ENCODE data around the gene TMEM196. TPM values are rescaled to one million over a fixed set of nuclear protein-coding genes. Genes with fewer than 3 reads are reported as not detected.

The TMEM196 gene
- total and polyA plus RNA-seq, 9 of the 15 experiments (the other 6 are each of a cell fraction or from before 2014, with no cell fraction given): not detected

- TF ChIP-seq PREB (CRISPR knock-in tag; IDR thresholded peaks at IDR 0.05): no peak
- TF ChIP-seq ZBED1 (IDR thresholded peaks at IDR 0.05): 0 out of 2 replicates have a peak, but pooled peaks have one; percentile 45
- TF ChIP-seq ZC3H8 (IDR thresholded peaks at IDR 0.05): no peak
- TF ChIP-seq THRB (CRISPR knock-in tag; conservative IDR thresholded peaks at IDR 0.05): no peak
- peak; percentile 53 for TF ChIP-seq SMAD1 (IDR thresholded peaks at IDR 0.05; ENCODE audit: low read depth, low read length, partially characterized antibody)
- peak; percentile 72; the same call in 1 of the 2 replicates for TF ChIP-seq CBX5 (IDR thresholded peaks at IDR 0.05; ENCODE audit: borderline replicate concordance, low read depth)
- no peak for TF ChIP-seq TRIM24 (IDR thresholded peaks at IDR 0.05)
- TF ChIP-seq FOXK2 (conservative IDR thresholded peaks at IDR 0.05 in 1 of 2, IDR thresholded peaks at IDR 0.05 in 1 of 2; ENCODE audit: low read depth in 2 of 2): peak; percentile 58 to 81; a peak in 3 of 4 replicates
- peak in 1 of 2 experiments; percentile 98; a peak in 2 of 3 replicates for TF ChIP-seq CBX3 (IDR thresholded peaks at IDR 0.05; ENCODE audit: borderline replicate concordance in 1 of 2, low read length in 2 of 2)
- no peak for TF ChIP-seq NFATC3 (IDR thresholded peaks at IDR 0.05)
- TF ChIP-seq CEBPB (tag; IDR thresholded peaks at IDR 0.05): no peak
- TF ChIP-seq ADNP (tag; IDR thresholded peaks at IDR 0.05): no peak
- TF ChIP-seq E2F6 (IDR thresholded peaks at IDR 0.05; ENCODE audit: borderline replicate concordance in 1 of 2, extremely low read depth in 1 of 2, insufficient read depth in 1 of 2, insufficient read length in 1 of 2, low read depth in 1 of 2, low read length in 1 of 2, poor library complexity in 1 of 2, severe bottlenecking in 1 of 2): peak; percentile 85 to 94
- TF ChIP-seq CXXC5 (CRISPR knock-in tag; IDR thresholded peaks at IDR 0.05): peak; percentile 42; the same call in 1 of the 2 replicates
- TF ChIP-seq MTA3 (IDR thresholded peaks at IDR 0.05; ENCODE audit: borderline replicate concordance): peak; percentile 43; the same call in 1 of the 2 replicates
- peak; percentile 87 for TF ChIP-seq TAF1 (IDR thresholded peaks at IDR 0.05; ENCODE audit: control insufficient read depth, extremely low read depth, insufficient read depth, low read length, severe bottlenecking)
- TF ChIP-seq BMI1 (IDR thresholded peaks at IDR 0.05; ENCODE audit: low read length): peak; percentile 31; the same call in 1 of the 2 replicates
- no peak for TF ChIP-seq SMAD3 (CRISPR knock-in tag; conservative IDR thresholded peaks at IDR 0.05)
- no peak for TF ChIP-seq MLLT1 (IDR thresholded peaks at IDR 0.05)
- peak; percentile 89 for TF ChIP-seq NBN (IDR thresholded peaks at IDR 0.05; ENCODE audit: low read depth)
- TF ChIP-seq MCM5 (IDR thresholded peaks at IDR 0.05; ENCODE audit: low read depth): no peak
- 0 out of 2 replicates have a peak, but pooled peaks have one; percentile 19 for TF ChIP-seq ZNF232 (CRISPR knock-in tag; IDR thresholded peaks at IDR 0.05)
- 0 out of 2 replicates have a peak, but pooled peaks have one; percentile 19 for TF ChIP-seq ETV5 (CRISPR knock-in tag; IDR thresholded peaks at IDR 0.05; ENCODE audit: low read depth)
- TF ChIP-seq DIDO1 (tag; IDR thresholded peaks at IDR 0.05; ENCODE audit: low read depth): peak; percentile 80; the same call in 1 of the 2 replicates
Measured at GRCh38 chr7:19708397-19709248, 64.8 kb downstream of the TMEM196 start, which contains the start of gene POLR1F (continued).

Data from K562 (cell line).